ENCODE data around the gene CACTIN. TPM values are rescaled to one million over a fixed set of nuclear protein-coding genes. Genes with fewer than 3 reads are reported as not detected.

CACTIN gene
- total and polyA plus RNA-seq, 4 donors, result 16.7 to 23.4 (median 18.7) TPM

DNA sequence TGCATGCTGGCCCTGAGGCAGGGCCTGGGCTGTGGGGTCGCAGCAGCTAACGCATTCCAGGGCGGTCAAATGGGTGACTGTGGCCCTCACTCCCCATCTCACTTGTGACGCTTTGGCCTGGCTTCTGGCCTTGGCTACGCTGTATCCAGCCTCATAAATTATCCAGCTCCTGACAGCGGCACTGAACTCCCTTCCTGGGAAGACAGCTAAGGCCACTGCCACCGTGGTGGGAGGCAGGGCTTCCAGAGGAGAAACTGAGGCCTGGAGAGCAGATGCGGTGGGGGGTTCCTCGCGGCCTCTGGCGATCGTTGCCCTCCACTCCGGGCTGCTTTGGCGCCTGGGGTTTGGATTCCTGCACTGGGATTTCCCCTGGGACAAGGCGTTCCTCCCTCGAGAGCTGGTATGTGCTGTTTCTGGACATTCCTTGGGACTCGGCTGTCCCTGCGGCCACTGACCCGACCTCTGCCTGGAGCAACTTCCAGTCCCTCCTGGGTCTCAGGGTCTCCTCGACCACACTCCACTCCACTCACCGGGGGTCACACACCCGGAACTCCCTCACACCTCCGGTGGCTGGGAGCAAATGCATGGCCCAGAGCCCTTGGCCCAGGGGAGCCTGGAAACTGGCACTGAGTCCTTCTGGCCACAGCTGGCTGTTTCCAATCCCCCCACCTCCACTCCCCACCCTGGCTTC, 23.3 kb downstream of the CACTIN start:
- WGBS, 2 donors, result 59 to 86% methylated on average over 23 of the region's 23 CpGs
- no peak for ATAC-seq (ENCODE audit: insufficient read depth, low FRiP score)

DNA sequence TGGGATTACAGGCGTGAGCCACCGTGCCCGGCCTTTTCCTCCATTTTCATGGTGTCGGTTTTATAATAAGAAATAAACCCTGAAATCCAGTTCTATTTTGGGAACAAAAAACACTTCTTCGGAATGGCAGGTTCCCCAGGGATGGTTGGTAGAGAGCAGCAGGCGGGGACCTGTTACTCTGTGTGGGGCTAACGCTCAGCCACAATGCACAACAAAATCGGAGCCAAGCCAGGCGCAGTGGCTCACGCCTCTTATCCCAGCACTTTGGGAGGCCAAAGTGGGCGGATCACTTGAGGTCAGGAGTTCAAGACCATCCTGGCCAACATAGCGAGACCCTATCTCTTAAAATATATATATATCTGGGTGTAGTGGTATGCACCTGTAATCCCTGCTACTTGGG, 25.6 kb downstream of the CACTIN start:
- peaks cover 0 to 5% (median 0%) of the 10 kb centered on the region in 4 donors for H3K36me3 ChIP-seq (ENCODE audit: control insufficient read depth in 4 of 4, insufficient read depth in 4 of 4, low read length in 4 of 4)
- peaks cover 0 to 21% (median 6%) of the 10 kb centered on the region in 5 donors for H3K4me1 ChIP-seq (ENCODE audit: control insufficient read depth in 5 of 5, insufficient read depth in 5 of 5, low read length in 5 of 5)
- DNase-seq, result no peak
- H3K9me3 ChIP-seq (ENCODE audit: control insufficient read depth in 4 of 4, insufficient read depth in 3 of 4, low read length in 3 of 4), result peaks cover 0 to 2% (median 0%) of the 10 kb centered on the region in 4 donors
- TF ChIP-seq, protein P1, sequence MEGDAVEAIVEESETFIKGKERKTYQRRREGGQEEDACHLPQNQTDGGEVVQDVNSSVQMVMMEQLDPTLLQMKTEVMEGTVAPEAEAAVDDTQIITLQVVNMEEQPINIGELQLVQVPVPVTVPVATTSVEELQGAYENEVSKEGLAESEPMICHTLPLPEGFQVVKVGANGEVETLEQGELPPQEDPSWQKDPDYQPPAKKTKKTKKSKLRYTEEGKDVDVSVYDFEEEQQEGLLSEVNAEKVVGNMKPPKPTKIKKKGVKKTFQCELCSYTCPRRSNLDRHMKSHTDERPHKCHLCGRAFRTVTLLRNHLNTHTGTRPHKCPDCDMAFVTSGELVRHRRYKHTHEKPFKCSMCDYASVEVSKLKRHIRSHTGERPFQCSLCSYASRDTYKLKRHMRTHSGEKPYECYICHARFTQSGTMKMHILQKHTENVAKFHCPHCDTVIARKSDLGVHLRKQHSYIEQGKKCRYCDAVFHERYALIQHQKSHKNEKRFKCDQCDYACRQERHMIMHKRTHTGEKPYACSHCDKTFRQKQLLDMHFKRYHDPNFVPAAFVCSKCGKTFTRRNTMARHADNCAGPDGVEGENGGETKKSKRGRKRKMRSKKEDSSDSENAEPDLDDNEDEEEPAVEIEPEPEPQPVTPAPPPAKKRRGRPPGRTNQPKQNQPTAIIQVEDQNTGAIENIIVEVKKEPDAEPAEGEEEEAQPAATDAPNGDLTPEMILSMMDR (IDR thresholded peaks at IDR 0.05; ENCODE audit: control extremely low read depth, extremely low read depth), result no peak
- H3K27me3 ChIP-seq (ENCODE audit: control insufficient read depth in 3 of 3, insufficient read depth in 3 of 3, low read length in 2 of 3), result peaks cover 0 to 13% (median 0%) of the 10 kb centered on the region in 3 donors
- no peak for ATAC-seq (ENCODE audit: insufficient read depth, low FRiP score)
- no peak overlapping the region for H3K9ac ChIP-seq (ENCODE audit: insufficient read depth in 1 of 2, low read length in 2 of 2)
- 91 to 96% methylated on average over 12 of the region's 12 CpGs for WGBS, 2 donors
- no peak overlapping the region for H3K27ac ChIP-seq (ENCODE audit: low read depth in 1 of 2, low read length in 1 of 2)
- H3K4me3 ChIP-seq, result no peak overlapping the region

More for the DNA sequence above, 23.3 kb downstream of the CACTIN start:
- Histone ChIP-seq H3K27me3 (ENCODE audit: control insufficient read depth in 3 of 3, insufficient read depth in 3 of 3, low read length in 2 of 3) (peaks cover 0 to 15% (median 0%) of the 10 kb centered on the region in 3 donors), H3K9me3 (ENCODE audit: control insufficient read depth in 4 of 4, insufficient read depth in 3 of 4, low read length in 3 of 4) (peaks cover 0 to 2% (median 0%) of the 10 kb centered on the region in 4 donors), H3K9ac (ENCODE audit: insufficient read depth in 1 of 2, low read length in 2 of 2) (no peak overlapping the region), H3K36me3 (ENCODE audit: control insufficient read depth in 4 of 4, insufficient read depth in 4 of 4, low read length in 4 of 4) (peaks cover 0 to 4% (median 0%) of the 10 kb centered on the region in 4 donors), H3K27ac (ENCODE audit: low read depth in 1 of 2, low read length in 1 of 2) (peak overlapping the region in 1 of 2 donors; percentile 58), H3K4me3 (no peak overlapping the region), H3K4me1 (ENCODE audit: control insufficient read depth in 5 of 5, insufficient read depth in 5 of 5, low read length in 5 of 5) (peaks cover 0 to 29% (median 9%) of the 10 kb centered on the region in 5 donors)
- TF ChIP-seq, protein P1 (IDR thresholded peaks at IDR 0.05; ENCODE audit: control extremely low read depth, extremely low read depth), result no peak
- no peak for DNase-seq

DNA sequence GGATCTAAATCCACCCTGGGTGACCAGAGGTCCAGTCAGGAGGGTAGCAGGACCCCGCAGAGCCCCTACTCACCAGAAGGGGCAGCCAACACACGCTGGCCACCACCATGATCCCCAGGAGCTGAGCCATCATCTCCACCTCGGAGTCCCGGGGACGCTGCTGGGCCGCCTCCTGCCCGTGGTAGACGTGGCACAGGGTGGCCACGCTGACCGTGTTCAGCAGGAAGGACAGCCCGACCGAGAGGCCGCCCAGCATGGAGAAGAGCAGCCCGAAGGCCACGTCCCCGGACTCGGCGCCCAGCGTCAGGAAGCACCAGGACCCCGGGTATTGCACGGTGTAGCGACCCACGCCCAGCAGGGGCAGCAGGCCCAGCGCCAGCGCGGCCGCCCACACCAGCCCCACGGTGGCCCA, 26.8 kb downstream of the CACTIN start:
- Histone ChIP-seq H3K4me1 (ENCODE audit: control insufficient read depth in 5 of 5, insufficient read depth in 5 of 5, low read length in 5 of 5) (peaks cover 0 to 17% (median 0%) of the 10 kb centered on the region in 5 donors), H3K36me3 (ENCODE audit: control insufficient read depth in 4 of 4, insufficient read depth in 4 of 4, low read length in 4 of 4) (peaks cover 0 to 11% (median 0%) of the 10 kb centered on the region in 4 donors), H3K9me3 (ENCODE audit: control insufficient read depth in 4 of 4, insufficient read depth in 3 of 4, low read length in 3 of 4) (peaks cover 0 to 2% (median 0%) of the 10 kb centered on the region in 4 donors), H3K27me3 (ENCODE audit: control insufficient read depth in 3 of 3, insufficient read depth in 3 of 3, low read length in 2 of 3) (peaks cover 0 to under 1% (median 0%) of the 10 kb centered on the region in 3 donors), H3K4me3 (no peak overlapping the region), H3K9ac (ENCODE audit: insufficient read depth in 1 of 2, low read length in 2 of 2) (no peak overlapping the region), H3K27ac (ENCODE audit: low read depth in 1 of 2, low read length in 1 of 2) (no peak overlapping the region)
- ATAC-seq (ENCODE audit: insufficient read depth, low FRiP score) (no peak), DNase-seq (no peak)
- WGBS, 2 donors, result 92% methylated on average over 28 of the region's 28 CpGs
- TF ChIP-seq, protein P1 (IDR thresholded peaks at IDR 0.05; ENCODE audit: control extremely low read depth, extremely low read depth), result no peak
